Mammary epithelial cell (primary cell): ENCODE measurements around the gene ZIC2.
"Not testable (repeated sequence)": the region's sequence is repeated elsewhere in the genome, so short reads cannot be mapped to it uniquely, and the experiment has no call there.

Source experiments
- CTCF ChIP-seq, 2 donors: IDR thresholded peaks in 1 of 2; conservative IDR thresholded peaks in 1 of 2; 2 replicates each; pipeline ENCODE4 v1.5.1; 2011 to 2012; ENCODE audit warnings: inconsistent platforms in 2 of 2, low read length in 2 of 2, mild to moderate bottlenecking in 2 of 2, control low read depth in 1 of 2, low read depth in 1 of 2; ENCODE audit not compliant: insufficient read depth in 1 of 2; ENCODE audit errors: extremely low read depth in 1 of 2
- EZH2 ChIP-seq: IDR thresholded peaks from 2 replicates; pipeline ENCODE4 v1.6.1; 2012; ENCODE audit warnings: low read length, inconsistent platforms, borderline replicate concordance

GRCh38 chr13:100032642-100033041 is 51.1 kb downstream of the ZIC2 start:
- TF ChIP-seq CTCF (conservative IDR thresholded peaks at IDR 0.05 in 1 of 2, IDR thresholded peaks at IDR 0.05 in 1 of 2; ENCODE audit: extremely low read depth in 1 of 2, insufficient read depth in 1 of 2, low read depth in 1 of 2, low read length in 2 of 2); EZH2: not testable (repeated sequence)
